Stimulated activated naive B cell treated with anti-CD40 and anti-IgM and Interleukin-4, amounts not matched to agents 10 μg/mL and 1 μg/mL and 100 μg/mL, for 72 hours (primary cell): ENCODE measurements around the gene PCK2.

Experiments used
- ATAC-seq, 2 donors: fragments of 150-1000 bp; cut with Tn5 transposase; replicated peaks; 2 replicates each; pipeline ENCODE4 v1.10.0; 2021; ENCODE audit warnings: moderate library complexity in 1 of 2
- DNase-seq: peaks from one replicate; pipeline ENCODE4 v3.0.0; 2021
- H3K27ac Mint-ChIP-seq: one replicate; pipeline ENCODE4 v1.8.0; 2022; ENCODE audit warnings: mild to moderate bottlenecking, mixed read lengths
- H3K27me3 Mint-ChIP-seq, 2 donors: one replicate each; pipeline ENCODE4 v1.8.0; 2022; ENCODE audit warnings: mixed read lengths in 2 of 2
- H3K36me3 Mint-ChIP-seq, 2 donors: one replicate each; pipeline ENCODE4 v1.8.0; 2022; ENCODE audit warnings: mixed read lengths in 2 of 2, mild to moderate bottlenecking in 1 of 2
- H3K4me1 Mint-ChIP-seq, 2 donors: one replicate each; pipeline ENCODE4 v1.8.0; 2022; ENCODE audit warnings: mixed read lengths in 2 of 2, mild to moderate bottlenecking in 1 of 2
- H3K4me3 Mint-ChIP-seq, 2 donors: one replicate each; pipeline ENCODE4 v1.8.0; 2022; ENCODE audit warnings: mild to moderate bottlenecking in 2 of 2, mixed read lengths in 2 of 2, moderate library complexity in 1 of 2
- H3K9me3 Mint-ChIP-seq, 2 donors: one replicate each; pipeline ENCODE4 v1.8.0; 2022; ENCODE audit warnings: mixed read lengths in 2 of 2, mild to moderate bottlenecking in 1 of 2

The PCK2 gene

GRCh38 chr14:24057867-24058259 is 36.2 kb upstream of the PCK2 start:
- Mint-ChIP-seq H3K27me3 (peaks cover 24 to 32% of the 10 kb centered on the region in 2 donors), H3K9me3 (no peaks in the 10 kb centered on the region), H3K36me3 (no peaks in the 10 kb centered on the region), H3K4me1 (peaks cover 6 to 7% of the 10 kb centered on the region in 2 donors), H3K4me3 (no peak overlapping the region), H3K27ac (no peak overlapping the region)
- ATAC-seq = peak; percentile 25 to 33
- DNase-seq = no peak

GRCh38 chr14:24058260-24058950 is 35.7 kb upstream of the PCK2 start:
- Mint-ChIP-seq H3K27me3 (peaks cover 22 to 27% of the 10 kb centered on the region in 2 donors), H3K4me1 (peaks cover under 1 to 4% of the 10 kb centered on the region in 2 donors), H3K4me3 (no peak overlapping the region), H3K36me3 (no peaks in the 10 kb centered on the region), H3K9me3 (no peaks in the 10 kb centered on the region), H3K27ac (peak overlapping the region; percentile 6)
- DNase-seq (peak; percentile 16), ATAC-seq (peak; percentile 62 to 74)

- peak overlapping the region; percentile 26 for H3K27ac Mint-ChIP-seq
- no peak overlapping the region for H3K4me3 Mint-ChIP-seq
- H3K9me3 Mint-ChIP-seq = no peaks in the 10 kb centered on the region
- H3K36me3 Mint-ChIP-seq = no peaks in the 10 kb centered on the region
- ATAC-seq (no peak), DNase-seq (no peak)
- peaks cover 16 to 21% of the 10 kb centered on the region in 2 donors for H3K27me3 Mint-ChIP-seq
- H3K4me1 Mint-ChIP-seq = peaks cover 0 to 4% of the 10 kb centered on the region in 2 donors
Observed at GRCh38 chr14:24058951-24059475, 35.1 kb upstream of the PCK2 start.

GRCh38 chr14:24059841-24060388 is 34.2 kb upstream of the PCK2 start:
- Mint-ChIP-seq H3K36me3 (no peaks in the 10 kb centered on the region), H3K4me1 (peaks cover 0 to 4% of the 10 kb centered on the region in 2 donors), H3K4me3 (no peak overlapping the region), H3K27ac (no peak overlapping the region), H3K9me3 (no peaks in the 10 kb centered on the region), H3K27me3 (peaks cover 12% of the 10 kb centered on the region in 2 donors)
- no peak for ATAC-seq
- no peak for DNase-seq

GRCh38 chr14:24060443-24060842 is 33.7 kb upstream of the PCK2 start:
- Mint-ChIP-seq H3K9me3 (no peaks in the 10 kb centered on the region), H3K27me3 (peaks cover 6 to 8% of the 10 kb centered on the region in 2 donors), H3K4me3 (no peak overlapping the region), H3K4me1 (peaks cover 0 to 4% of the 10 kb centered on the region in 2 donors), H3K36me3 (no peaks in the 10 kb centered on the region), H3K27ac (no peak overlapping the region)
- no peak for ATAC-seq
- DNase-seq = no peak

- DNase-seq = no peak
- peaks cover 0 to 4% of the 10 kb centered on the region in 2 donors for H3K4me1 Mint-ChIP-seq
- no peak for ATAC-seq
- H3K4me3 Mint-ChIP-seq = no peak overlapping the region
- H3K9me3 Mint-ChIP-seq = no peaks in the 10 kb centered on the region
- H3K36me3 Mint-ChIP-seq = no peaks in the 10 kb centered on the region
- H3K27me3 Mint-ChIP-seq = peaks cover 6 to 7% of the 10 kb centered on the region in 2 donors
- no peak overlapping the region for H3K27ac Mint-ChIP-seq
Observed at GRCh38 chr14:24060984-24061913, 32.9 kb upstream of the PCK2 start.

- peaks cover 0 to 3% of the 10 kb centered on the region in 2 donors for H3K27me3 Mint-ChIP-seq
- no peak overlapping the region for H3K27ac Mint-ChIP-seq
- H3K9me3 Mint-ChIP-seq = no peaks in the 10 kb centered on the region
- DNase-seq (no peak), ATAC-seq (no peak)
- peaks cover 0 to 4% of the 10 kb centered on the region in 2 donors for H3K4me1 Mint-ChIP-seq
- H3K4me3 Mint-ChIP-seq = no peak overlapping the region
- no peaks in the 10 kb centered on the region for H3K36me3 Mint-ChIP-seq
Observed at GRCh38 chr14:24062216-24062980, 31.7 kb upstream of the PCK2 start.

GRCh38 chr14:24063263-24063836 is 30.8 kb upstream of the PCK2 start:
- no peak overlapping the region for H3K4me3 Mint-ChIP-seq
- DNase-seq = no peak
- ATAC-seq = no peak
- H3K36me3 Mint-ChIP-seq = no peaks in the 10 kb centered on the region
- H3K27me3 Mint-ChIP-seq = peaks cover 0 to 3% of the 10 kb centered on the region in 2 donors
- H3K9me3 Mint-ChIP-seq = no peaks in the 10 kb centered on the region
- no peak overlapping the region for H3K27ac Mint-ChIP-seq
- peaks cover 0 to 2% of the 10 kb centered on the region in 2 donors for H3K4me1 Mint-ChIP-seq

GRCh38 chr14:24064091-24064795 is 29.9 kb upstream of the PCK2 start:
- H3K9me3 Mint-ChIP-seq = no peaks in the 10 kb centered on the region
- H3K4me3 Mint-ChIP-seq = no peak overlapping the region
- peaks cover 0 to 3% of the 10 kb centered on the region in 2 donors for H3K27me3 Mint-ChIP-seq
- ATAC-seq (no peak), DNase-seq (no peak)
- peaks cover 0 to 2% of the 10 kb centered on the region in 2 donors for H3K4me1 Mint-ChIP-seq
- H3K27ac Mint-ChIP-seq = no peak overlapping the region
- H3K36me3 Mint-ChIP-seq = no peaks in the 10 kb centered on the region

- ATAC-seq = no peak
- H3K36me3 Mint-ChIP-seq = no peaks in the 10 kb centered on the region
Observed at GRCh38 chr14:24064856-24065255, 29.3 kb upstream of the PCK2 start.

GRCh38 chr14:24065408-24065807 is 28.7 kb upstream of the PCK2 start:
- H3K27me3 Mint-ChIP-seq = peaks cover 0 to 3% of the 10 kb centered on the region in 2 donors
- H3K36me3 Mint-ChIP-seq = no peaks in the 10 kb centered on the region
- H3K4me3 Mint-ChIP-seq = no peak overlapping the region
- no peak for DNase-seq
- ATAC-seq = no peak
- H3K4me1 Mint-ChIP-seq = peaks cover 0 to 2% of the 10 kb centered on the region in 2 donors
- H3K27ac Mint-ChIP-seq = no peak overlapping the region
- no peaks in the 10 kb centered on the region for H3K9me3 Mint-ChIP-seq

More at GRCh38 chr14:24064856-24065255, 29.3 kb upstream of the PCK2 start:
- DNase-seq = no peak
- Mint-ChIP-seq H3K9me3 (no peaks in the 10 kb centered on the region), H3K27ac (no peak overlapping the region), H3K27me3 (peaks cover 0 to 3% of the 10 kb centered on the region in 2 donors), H3K4me3 (no peak overlapping the region), H3K4me1 (peaks cover 0 to 2% of the 10 kb centered on the region in 2 donors)

- H3K9me3 Mint-ChIP-seq = no peaks in the 10 kb centered on the region
- DNase-seq (no peak), ATAC-seq (no peak)
- H3K27ac Mint-ChIP-seq = no peak overlapping the region
- peaks cover 0 to 3% of the 10 kb centered on the region in 2 donors for H3K27me3 Mint-ChIP-seq
- no peak overlapping the region for H3K4me3 Mint-ChIP-seq
- H3K4me1 Mint-ChIP-seq = peaks cover 0 to 2% of the 10 kb centered on the region in 2 donors
- H3K36me3 Mint-ChIP-seq = no peaks in the 10 kb centered on the region
Observed at GRCh38 chr14:24066496-24067132, 27.5 kb upstream of the PCK2 start.
